Activated T-cell treated with anti-CD3 and anti-CD28 coated beads, Interleukin-2, amount 50 U/mL, for 48 hours (primary cell): ENCODE data around the gene KAT6B.

ENCODE experiments used
- DNase-seq, 2 experiments: peaks; one replicate each; pipeline ENCODE4 v3.0.0-alpha.2; 2020

Gene KAT6B

GRCh38 chr10:74924251-74924963 is 98.0 kb downstream of the KAT6B start:
- no peak for DNase-seq

- no peak for DNase-seq
Measured at GRCh38 chr10:74925291-74925690, 98.9 kb downstream of the KAT6B start.

GRCh38 chr10:74925708-74926107 is 99.3 kb downstream of the KAT6B start:
- DNase-seq: no peak

GRCh38 chr10:74926791-74927585 is 100.6 kb downstream of the KAT6B start:
- no peak for DNase-seq

- no peak for DNase-seq
Measured at GRCh38 chr10:74927701-74928100, 101.3 kb downstream of the KAT6B start.

- DNase-seq: no peak
Measured at GRCh38 chr10:74928742-74929191, 102.4 kb downstream of the KAT6B start.

GRCh38 chr10:74929197-74929596 is 102.8 kb downstream of the KAT6B start:
- DNase-seq: no peak

GRCh38 chr10:74930965-74931364 is 104.6 kb downstream of the KAT6B start:
- DNase-seq: no peak

GRCh38 chr10:74932648-74933047 is 106.2 kb downstream of the KAT6B start:
- DNase-seq: no peak

- no peak for DNase-seq
Measured at GRCh38 chr10:74934100-74934812, 107.9 kb downstream of the KAT6B start.

GRCh38 chr10:74936577-74937265 is 110.3 kb downstream of the KAT6B start:
- no peak for DNase-seq

GRCh38 chr10:74937266-74937856 is 111.0 kb downstream of the KAT6B start:
- no peak for DNase-seq

GRCh38 chr10:74944205-74944604 is 117.8 kb downstream of the KAT6B start:
- DNase-seq: no peak

GRCh38 chr10:74947781-74948401 is 121.5 kb downstream of the KAT6B start:
- DNase-seq: no peak

- no peak for DNase-seq
Measured at GRCh38 chr10:74949034-74949832, 122.8 kb downstream of the KAT6B start.

- DNase-seq: no peak
Measured at GRCh38 chr10:74949843-74950765, 123.7 kb downstream of the KAT6B start.

GRCh38 chr10:74953214-74953613 is 126.8 kb downstream of the KAT6B start:
- DNase-seq: no peak

- DNase-seq: no peak
Measured at GRCh38 chr10:74955796-74956195, 129.4 kb downstream of the KAT6B start.

- DNase-seq: no peak
Measured at GRCh38 chr10:74956555-74957111, 130.2 kb downstream of the KAT6B start.
